Cardiac muscle cell (in vitro differentiated cells and primary cell): ENCODE measurements around the gene CCDC12. TPM values are rescaled to one million over a fixed set of nuclear protein-coding genes. Genes with fewer than 3 reads are reported as not detected.

Source experiments
- DNase-seq, 2 donors: peaks; one replicate each; pipeline versions ENCODE4 v3.0.0 to v3.0.0-alpha.2; 2010 to 2017; ENCODE audit warnings: low read depth in 1 of 2, low spot score in 1 of 2
- H3K27ac ChIP-seq: fragments of 200-600 bp; sonication (generic); 2 replicates; pipeline ENCODE4 v1.5.1; 2016
- H3K27me3 ChIP-seq: fragments of 200-600 bp; sonication (generic); 2 replicates; pipeline ENCODE4 v1.6.0; 2016; ENCODE audit warnings: control low read depth
- H3K36me3 ChIP-seq: fragments of 200-600 bp; sonication (generic); 2 replicates; pipeline ENCODE4 v1.5.1; 2016; ENCODE audit warnings: control low read depth
- H3K4me1 ChIP-seq: fragments of 200-600 bp; sonication (generic); 2 replicates; pipeline ENCODE4 v1.8.1; 2017; ENCODE audit warnings: low read depth, mild to moderate bottlenecking, mixed run types
- H3K4me3 ChIP-seq: fragments of 200-600 bp; sonication (generic); 2 replicates; pipeline ENCODE4 v1.5.1; 2016; ENCODE audit warnings: mild to moderate bottlenecking
- H3K9me3 ChIP-seq: fragments of 200-600 bp; sonication (generic); 2 replicates; pipeline ENCODE4 v1.5.1; 2017; ENCODE audit warnings: low read depth, mild to moderate bottlenecking, control low read depth
- CTCF ChIP-seq: IDR thresholded peaks from 2 replicates; pipeline ENCODE4 v1.5.1; 2012; ENCODE audit warnings: low read depth, mild to moderate bottlenecking, low read length
- polyA plus RNA-seq: library from polyadenylated mRNA; unstranded; fragments of >200 nt; fragmentation: Nextera tagmentation; extraction: Ambion mirVana; gene quantifications from 2 replicates; pipeline ENCODE4 v1.2.1, GENCODE V29; 2016
- total RNA-seq: library from RNA; depleted of rRNA; stranded (reverse); fragments of >200 nt; gene quantifications from 2 replicates; pipeline ENCODE4 v1.2.3, GENCODE V29; 2016

CCDC12 gene
- total and polyA plus RNA-seq, 2 experiments from 2014 or later: 53.8 to 73.1 TPM

- Histone ChIP-seq H3K9me3 (no peaks in the 10 kb centered on the region), H3K4me1 (peaks cover 60% of the 10 kb centered on the region), H3K4me3 (no peak overlapping the region), H3K27me3 (no peaks in the 10 kb centered on the region), H3K36me3 (no peaks in the 10 kb centered on the region), H3K27ac (peak overlapping the region; percentile 3)
- no peak for TF ChIP-seq CTCF
- no peak for DNase-seq
Observed at GRCh38 chr3:46887980-46888494, 88.5 kb downstream of the CCDC12 start.

GRCh38 chr3:46885612-46886011 lies 90.9 kb downstream of the CCDC12 start:
- Histone ChIP-seq H3K4me1 (peaks cover 40% of the 10 kb centered on the region), H3K4me3 (no peak overlapping the region), H3K27ac (no peak overlapping the region), H3K36me3 (no peaks in the 10 kb centered on the region), H3K9me3 (no peaks in the 10 kb centered on the region), H3K27me3 (no peaks in the 10 kb centered on the region)
- no peak for TF ChIP-seq CTCF
- DNase-seq: no peak

GRCh38 chr3:46884929-46885328 lies 91.6 kb downstream of the CCDC12 start:
- no peak overlapping the region for H3K4me3 ChIP-seq
- H3K27me3 ChIP-seq: no peaks in the 10 kb centered on the region
- no peak overlapping the region for H3K27ac ChIP-seq
- no peak for TF ChIP-seq CTCF
- no peaks in the 10 kb centered on the region for H3K9me3 ChIP-seq
- no peak for DNase-seq
- H3K4me1 ChIP-seq: peaks cover 39% of the 10 kb centered on the region
- H3K36me3 ChIP-seq: no peaks in the 10 kb centered on the region

- H3K27ac ChIP-seq: no peak overlapping the region
- peak overlapping the region; percentile 51 for H3K4me3 ChIP-seq
- TF ChIP-seq CTCF: no peak
- H3K36me3 ChIP-seq: no peaks in the 10 kb centered on the region
- DNase-seq: no peak
- peaks cover 39% of the 10 kb centered on the region for H3K4me1 ChIP-seq
- H3K27me3 ChIP-seq: no peaks in the 10 kb centered on the region
- no peaks in the 10 kb centered on the region for H3K9me3 ChIP-seq
Observed at GRCh38 chr3:46884427-46884826, 92.1 kb downstream of the CCDC12 start.

- no peak for DNase-seq
- Histone ChIP-seq H3K4me1 (peaks cover 39% of the 10 kb centered on the region), H3K4me3 (peak overlapping the region; percentile 51), H3K27ac (no peak overlapping the region), H3K9me3 (no peaks in the 10 kb centered on the region), H3K27me3 (no peaks in the 10 kb centered on the region), H3K36me3 (no peaks in the 10 kb centered on the region)
- no peak for TF ChIP-seq CTCF
Observed at GRCh38 chr3:46883830-46884185, 92.7 kb downstream of the CCDC12 start.
